ENCODE measurements around the gene URGCP.

GRCh38 chr7:43906331-43907010, at the start of gene URGCP:
- TF ChIP-seq, protein P1, sequence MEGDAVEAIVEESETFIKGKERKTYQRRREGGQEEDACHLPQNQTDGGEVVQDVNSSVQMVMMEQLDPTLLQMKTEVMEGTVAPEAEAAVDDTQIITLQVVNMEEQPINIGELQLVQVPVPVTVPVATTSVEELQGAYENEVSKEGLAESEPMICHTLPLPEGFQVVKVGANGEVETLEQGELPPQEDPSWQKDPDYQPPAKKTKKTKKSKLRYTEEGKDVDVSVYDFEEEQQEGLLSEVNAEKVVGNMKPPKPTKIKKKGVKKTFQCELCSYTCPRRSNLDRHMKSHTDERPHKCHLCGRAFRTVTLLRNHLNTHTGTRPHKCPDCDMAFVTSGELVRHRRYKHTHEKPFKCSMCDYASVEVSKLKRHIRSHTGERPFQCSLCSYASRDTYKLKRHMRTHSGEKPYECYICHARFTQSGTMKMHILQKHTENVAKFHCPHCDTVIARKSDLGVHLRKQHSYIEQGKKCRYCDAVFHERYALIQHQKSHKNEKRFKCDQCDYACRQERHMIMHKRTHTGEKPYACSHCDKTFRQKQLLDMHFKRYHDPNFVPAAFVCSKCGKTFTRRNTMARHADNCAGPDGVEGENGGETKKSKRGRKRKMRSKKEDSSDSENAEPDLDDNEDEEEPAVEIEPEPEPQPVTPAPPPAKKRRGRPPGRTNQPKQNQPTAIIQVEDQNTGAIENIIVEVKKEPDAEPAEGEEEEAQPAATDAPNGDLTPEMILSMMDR (IDR thresholded peaks at IDR 0.05), result no peak
- TF ChIP-seq JAZF1 (CRISPR knock-in tag; IDR thresholded peaks at IDR 0.05) (no peak), GTF2I (CRISPR knock-in tag; conservative IDR thresholded peaks at IDR 0.05) (no peak), ZNF121 (CRISPR knock-in tag; IDR thresholded peaks at IDR 0.05) (no peak), ELF4 (CRISPR knock-in tag; IDR thresholded peaks at IDR 0.05; ENCODE audit: low read depth) (no peak), NR3C1 (CRISPR knock-in tag; conservative IDR thresholded peaks at IDR 0.05; ENCODE audit: low read depth) (no peak), E2F1 (CRISPR knock-in tag; IDR thresholded peaks at IDR 0.05) (no peak), CREM (CRISPR knock-in tag; IDR thresholded peaks at IDR 0.05) (no peak), SP1 (CRISPR knock-in tag; conservative IDR thresholded peaks at IDR 0.05) (no peak)
- TF ChIP-seq, protein P2, sequence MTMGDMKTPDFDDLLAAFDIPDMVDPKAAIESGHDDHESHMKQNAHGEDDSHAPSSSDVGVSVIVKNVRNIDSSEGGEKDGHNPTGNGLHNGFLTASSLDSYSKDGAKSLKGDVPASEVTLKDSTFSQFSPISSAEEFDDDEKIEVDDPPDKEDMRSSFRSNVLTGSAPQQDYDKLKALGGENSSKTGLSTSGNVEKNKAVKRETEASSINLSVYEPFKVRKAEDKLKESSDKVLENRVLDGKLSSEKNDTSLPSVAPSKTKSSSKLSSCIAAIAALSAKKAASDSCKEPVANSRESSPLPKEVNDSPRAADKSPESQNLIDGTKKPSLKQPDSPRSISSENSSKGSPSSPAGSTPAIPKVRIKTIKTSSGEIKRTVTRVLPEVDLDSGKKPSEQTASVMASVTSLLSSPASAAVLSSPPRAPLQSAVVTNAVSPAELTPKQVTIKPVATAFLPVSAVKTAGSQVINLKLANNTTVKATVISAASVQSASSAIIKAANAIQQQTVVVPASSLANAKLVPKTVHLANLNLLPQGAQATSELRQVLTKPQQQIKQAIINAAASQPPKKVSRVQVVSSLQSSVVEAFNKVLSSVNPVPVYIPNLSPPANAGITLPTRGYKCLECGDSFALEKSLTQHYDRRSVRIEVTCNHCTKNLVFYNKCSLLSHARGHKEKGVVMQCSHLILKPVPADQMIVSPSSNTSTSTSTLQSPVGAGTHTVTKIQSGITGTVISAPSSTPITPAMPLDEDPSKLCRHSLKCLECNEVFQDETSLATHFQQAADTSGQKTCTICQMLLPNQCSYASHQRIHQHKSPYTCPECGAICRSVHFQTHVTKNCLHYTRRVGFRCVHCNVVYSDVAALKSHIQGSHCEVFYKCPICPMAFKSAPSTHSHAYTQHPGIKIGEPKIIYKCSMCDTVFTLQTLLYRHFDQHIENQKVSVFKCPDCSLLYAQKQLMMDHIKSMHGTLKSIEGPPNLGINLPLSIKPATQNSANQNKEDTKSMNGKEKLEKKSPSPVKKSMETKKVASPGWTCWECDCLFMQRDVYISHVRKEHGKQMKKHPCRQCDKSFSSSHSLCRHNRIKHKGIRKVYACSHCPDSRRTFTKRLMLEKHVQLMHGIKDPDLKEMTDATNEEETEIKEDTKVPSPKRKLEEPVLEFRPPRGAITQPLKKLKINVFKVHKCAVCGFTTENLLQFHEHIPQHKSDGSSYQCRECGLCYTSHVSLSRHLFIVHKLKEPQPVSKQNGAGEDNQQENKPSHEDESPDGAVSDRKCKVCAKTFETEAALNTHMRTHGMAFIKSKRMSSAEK (CRISPR knock-in tag; IDR thresholded peaks at IDR 0.05; ENCODE audit: borderline replicate concordance), result no peak
- TF ChIP-seq, protein P3, sequence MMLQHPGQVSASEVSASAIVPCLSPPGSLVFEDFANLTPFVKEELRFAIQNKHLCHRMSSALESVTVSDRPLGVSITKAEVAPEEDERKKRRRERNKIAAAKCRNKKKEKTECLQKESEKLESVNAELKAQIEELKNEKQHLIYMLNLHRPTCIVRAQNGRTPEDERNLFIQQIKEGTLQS (CRISPR knock-in tag; conservative IDR thresholded peaks at IDR 0.05), result no peak
- TF ChIP-seq, protein P4, sequence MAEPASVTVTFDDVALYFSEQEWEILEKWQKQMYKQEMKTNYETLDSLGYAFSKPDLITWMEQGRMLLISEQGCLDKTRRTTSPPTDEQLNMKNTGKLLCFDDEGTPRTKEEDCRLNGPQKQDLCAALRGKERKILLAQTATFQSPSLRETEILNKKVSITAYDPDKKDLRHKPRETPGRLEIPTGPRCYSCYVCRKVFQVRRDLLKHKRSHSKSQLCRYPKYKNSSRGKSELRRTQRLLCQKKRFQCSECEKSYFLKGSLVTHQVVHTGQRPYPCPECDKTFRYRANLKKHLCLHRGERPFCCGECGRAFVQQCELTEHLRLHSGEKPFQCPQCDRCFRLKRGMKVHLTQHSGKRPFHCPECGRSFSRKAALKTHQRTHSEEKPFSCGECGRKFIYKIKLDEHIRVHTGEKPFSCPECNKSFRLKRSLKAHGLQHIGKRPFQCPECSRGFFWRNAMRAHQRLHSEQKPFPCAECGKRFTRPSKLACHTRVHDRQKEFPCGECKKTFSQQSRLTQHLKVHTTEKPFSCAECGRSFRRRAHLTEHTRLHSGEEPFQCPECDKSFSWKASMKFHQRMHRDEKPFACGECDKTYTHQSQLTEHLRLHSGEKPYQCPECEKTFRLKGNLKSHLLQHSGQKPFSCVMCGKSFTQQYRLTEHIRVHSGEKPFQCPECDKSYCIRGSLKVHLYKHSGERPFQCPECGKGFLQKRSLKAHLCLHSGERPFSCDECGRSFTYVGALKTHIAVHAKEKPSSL (CRISPR knock-in tag; conservative IDR thresholded peaks at IDR 0.05), result no peak
- TF ChIP-seq, protein P5, sequence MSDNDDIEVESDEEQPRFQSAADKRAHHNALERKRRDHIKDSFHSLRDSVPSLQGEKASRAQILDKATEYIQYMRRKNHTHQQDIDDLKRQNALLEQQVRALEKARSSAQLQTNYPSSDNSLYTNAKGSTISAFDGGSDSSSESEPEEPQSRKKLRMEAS (CRISPR knock-in tag; IDR thresholded peaks at IDR 0.05), result 0 out of 2 replicates have a peak, but pooled peaks have one; percentile 36

Data from WTC11 (cell line).